Hematopoietic multipotent progenitor cell treated with erythropoietin and hydrocortisone succinate and interleukin-3 and kit ligand, for 6 days (in vitro differentiated cells): ENCODE data around the gene ZNF583.

Experiments used
- DNase-seq: peaks from one replicate; pipeline ENCODE4 v3.0.0-alpha.2; 2015

ZNF583 gene

DNA sequence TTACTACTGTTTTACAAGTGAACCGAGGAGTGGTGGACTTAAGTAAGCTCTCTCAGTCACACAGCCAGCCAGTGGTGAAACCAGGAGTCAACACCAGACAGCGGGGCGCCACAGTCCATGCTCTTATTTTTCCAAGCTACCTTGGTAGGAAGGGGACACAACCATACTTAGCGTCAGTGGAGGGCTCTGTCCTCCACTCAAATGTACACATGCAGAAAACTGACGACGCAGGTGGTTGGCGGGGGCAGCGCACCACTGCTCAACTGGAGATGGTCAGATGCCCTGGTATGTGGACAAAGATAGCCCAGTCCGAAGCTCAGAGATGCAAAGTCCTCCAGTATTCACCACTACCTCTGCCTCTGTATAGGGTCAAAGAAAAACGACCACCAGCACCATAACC, 72.0 kb downstream of the ZNF583 start:
- no peak for DNase-seq
